ENCODE results near the gene DENND5A. TPM values are rescaled to one million over a fixed set of nuclear protein-coding genes. Genes with fewer than 3 reads are reported as not detected.
"Not testable (repeated sequence)": the region's sequence is repeated elsewhere in the genome, so short reads cannot be mapped to it uniquely, and the experiment has no call there.

The DENND5A gene
- total RNA-seq, 2 experiments from 2014 or later = 40.6 to 44.3 TPM

DNA sequence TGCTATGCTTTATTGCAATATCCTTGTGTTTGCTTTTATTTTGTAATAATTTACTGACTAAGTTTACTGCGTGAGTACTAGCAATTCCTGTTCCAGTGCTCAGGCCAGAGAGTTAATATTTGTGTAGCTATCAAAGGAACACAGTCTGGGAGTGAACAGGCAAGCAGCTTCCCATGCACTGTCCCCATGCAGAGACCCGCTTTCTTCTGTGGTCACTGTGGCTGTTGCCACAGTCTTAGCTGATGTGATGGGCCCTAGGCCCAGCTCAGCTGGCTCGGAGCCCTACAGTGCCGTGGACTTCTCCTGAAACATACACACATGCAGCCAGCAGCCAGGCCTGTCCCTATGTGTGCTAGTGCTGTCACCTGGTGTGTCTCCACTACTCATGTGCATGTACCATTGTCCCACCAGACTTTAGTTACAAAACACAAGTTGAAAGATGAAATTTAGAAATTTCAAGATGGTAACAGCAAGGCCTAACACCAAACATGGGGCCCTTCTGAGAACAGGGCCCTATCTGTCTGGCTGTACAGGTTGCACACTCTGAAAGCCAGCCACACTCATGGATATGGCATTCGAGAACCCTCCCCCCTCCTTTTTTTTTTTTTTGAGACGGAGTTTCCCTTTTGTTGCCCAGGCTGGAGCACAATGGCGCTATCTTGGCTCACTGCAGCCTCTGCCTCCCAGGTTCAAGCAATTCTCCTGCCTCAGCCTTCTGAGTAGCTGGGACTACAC lies 161.4 kb downstream of the DENND5A start:
- ChIA-PET CTCF (interaction anchor here (1.3 kb wide), 1 partner anchor 34 kb away, joined by 3 read pairs; no protein-coding TSS in a partner anchor), POLR2A (no interaction called here)
- Mint-ChIP-seq H3K9me3 (no peaks in the 10 kb centered on the region), H3K4me3 (no peak overlapping the region), H3K4me1 (ENCODE audit: low read depth) (no peaks in the 10 kb centered on the region), H3K27me3 (peaks cover 3% of the 10 kb centered on the region), H3K36me3 (ENCODE audit: low read depth) (no peaks in the 10 kb centered on the region), H3K27ac (no peak overlapping the region)
- DNase-seq (no peak), ATAC-seq (no peak)
- intact Hi-C loops (cut with micrococcal nuclease) = no loop called here
- TF ChIP-seq, protein P1, sequence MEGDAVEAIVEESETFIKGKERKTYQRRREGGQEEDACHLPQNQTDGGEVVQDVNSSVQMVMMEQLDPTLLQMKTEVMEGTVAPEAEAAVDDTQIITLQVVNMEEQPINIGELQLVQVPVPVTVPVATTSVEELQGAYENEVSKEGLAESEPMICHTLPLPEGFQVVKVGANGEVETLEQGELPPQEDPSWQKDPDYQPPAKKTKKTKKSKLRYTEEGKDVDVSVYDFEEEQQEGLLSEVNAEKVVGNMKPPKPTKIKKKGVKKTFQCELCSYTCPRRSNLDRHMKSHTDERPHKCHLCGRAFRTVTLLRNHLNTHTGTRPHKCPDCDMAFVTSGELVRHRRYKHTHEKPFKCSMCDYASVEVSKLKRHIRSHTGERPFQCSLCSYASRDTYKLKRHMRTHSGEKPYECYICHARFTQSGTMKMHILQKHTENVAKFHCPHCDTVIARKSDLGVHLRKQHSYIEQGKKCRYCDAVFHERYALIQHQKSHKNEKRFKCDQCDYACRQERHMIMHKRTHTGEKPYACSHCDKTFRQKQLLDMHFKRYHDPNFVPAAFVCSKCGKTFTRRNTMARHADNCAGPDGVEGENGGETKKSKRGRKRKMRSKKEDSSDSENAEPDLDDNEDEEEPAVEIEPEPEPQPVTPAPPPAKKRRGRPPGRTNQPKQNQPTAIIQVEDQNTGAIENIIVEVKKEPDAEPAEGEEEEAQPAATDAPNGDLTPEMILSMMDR (IDR thresholded peaks at IDR 0.05) = no peak

DNA sequence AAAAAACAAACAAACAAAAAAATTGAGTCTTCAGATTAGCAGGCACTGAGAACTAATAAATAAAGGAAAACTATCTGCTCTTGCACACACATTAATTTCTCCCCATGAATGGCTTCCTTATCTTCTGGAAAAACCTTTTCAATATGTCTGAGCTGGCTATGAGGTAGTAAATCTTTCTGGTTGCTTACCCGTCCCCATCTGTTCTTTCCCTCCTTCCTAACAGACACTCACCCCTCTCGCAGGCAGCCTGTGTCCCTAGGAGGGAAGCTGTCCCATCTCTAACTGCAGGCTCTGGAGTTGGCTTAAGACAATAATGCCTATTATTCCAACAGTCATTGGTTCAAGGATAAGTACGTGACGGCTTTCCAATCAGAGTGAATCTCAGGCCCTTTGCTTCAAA lies 165.5 kb downstream of the DENND5A start:
- Mint-ChIP-seq H3K27ac (no peak overlapping the region), H3K4me3 (no peak overlapping the region), H3K36me3 (ENCODE audit: low read depth) (no peaks in the 10 kb centered on the region), H3K9me3 (no peaks in the 10 kb centered on the region), H3K4me1 (ENCODE audit: low read depth) (no peaks in the 10 kb centered on the region), H3K27me3 (peaks cover 3% of the 10 kb centered on the region)
- ATAC-seq = no peak
- intact Hi-C loops (cut with micrococcal nuclease) = no loop called here
- TF ChIP-seq, protein P1 (IDR thresholded peaks at IDR 0.05) = no peak
- ChIA-PET POLR2A (no interaction called here), CTCF (no interaction called here)
- no peak for DNase-seq

DNA sequence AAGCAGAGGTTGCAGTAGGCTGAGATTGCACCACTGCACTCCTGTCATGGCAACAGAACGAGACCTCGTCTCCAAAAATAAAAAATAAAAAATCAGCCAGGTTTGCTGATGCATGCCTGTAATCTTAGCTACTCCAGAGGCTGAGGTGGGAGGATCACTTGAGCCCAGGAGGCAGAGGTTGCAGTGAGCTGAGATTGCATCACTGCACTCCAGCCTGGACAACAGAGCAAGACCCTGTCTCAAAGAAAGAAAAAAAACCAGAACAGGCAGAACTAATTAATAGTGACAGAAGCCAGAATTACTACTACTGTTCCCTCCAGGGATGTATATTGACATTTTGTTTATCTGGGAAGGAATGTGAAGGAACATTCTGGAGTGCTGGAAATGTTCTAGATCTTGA lies 166.7 kb downstream of the DENND5A start:
- H3K27me3 Mint-ChIP-seq; H3K9me3 Mint-ChIP-seq; H3K4me3 Mint-ChIP-seq; H3K36me3 Mint-ChIP-seq (ENCODE audit: low read depth); ATAC-seq; H3K4me1 Mint-ChIP-seq (ENCODE audit: low read depth); H3K27ac Mint-ChIP-seq; intact Hi-C loops (cut with micrococcal nuclease); POLR2A ChIA-PET; DNase-seq: not testable (repeated sequence)
- CTCF ChIA-PET = interaction anchor here (1.3 kb wide), 1 partner anchor 83 kb away, joined by 4 read pairs; no protein-coding TSS in a partner anchor

DNA sequence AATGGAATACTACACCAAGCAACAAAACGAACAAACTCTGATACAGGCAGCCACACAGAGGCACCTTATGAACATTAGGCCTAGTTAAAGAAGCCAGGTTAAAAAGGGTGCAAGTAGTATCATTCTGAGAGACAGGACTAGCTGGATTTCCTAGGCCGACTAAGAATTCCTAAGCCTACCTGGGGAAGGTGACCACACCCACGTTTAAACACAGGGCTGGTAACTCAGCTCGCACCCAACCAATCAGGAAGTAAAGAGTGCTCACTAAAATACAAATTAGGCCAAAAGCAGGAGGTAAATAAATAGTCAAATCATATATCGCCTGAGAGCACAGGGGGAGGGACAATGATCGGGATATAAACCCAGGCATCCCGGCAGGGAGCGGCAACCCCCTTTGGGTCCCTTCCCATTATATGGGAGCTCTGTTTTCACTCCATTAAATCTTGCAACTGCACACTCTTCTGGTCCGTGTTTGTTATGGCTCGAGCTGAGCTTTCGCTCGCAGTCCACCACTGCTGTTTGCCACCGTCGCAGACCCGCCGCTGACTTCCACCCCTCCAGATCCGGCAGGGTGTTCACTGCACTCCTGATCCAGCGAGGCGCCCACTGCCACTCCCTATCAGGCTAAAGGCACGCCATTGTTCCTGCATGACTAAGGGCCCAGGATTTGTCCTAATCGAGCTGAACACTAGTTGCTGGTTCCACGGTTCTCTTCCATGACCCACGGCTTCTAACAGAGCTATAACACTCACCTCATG lies 167.8 kb downstream of the DENND5A start:
- POLR2A ChIA-PET; H3K27ac Mint-ChIP-seq; H3K4me1 Mint-ChIP-seq (ENCODE audit: low read depth); H3K36me3 Mint-ChIP-seq (ENCODE audit: low read depth); H3K9me3 Mint-ChIP-seq; DNase-seq; ATAC-seq; intact Hi-C loops (cut with micrococcal nuclease); H3K4me3 Mint-ChIP-seq: not testable (repeated sequence)
- peaks cover 16% of the 10 kb centered on the region for H3K27me3 Mint-ChIP-seq
- CTCF ChIA-PET = interaction anchor here (1.3 kb wide), 1 partner anchor 82 kb away, joined by 4 read pairs; no protein-coding TSS in a partner anchor

DNA sequence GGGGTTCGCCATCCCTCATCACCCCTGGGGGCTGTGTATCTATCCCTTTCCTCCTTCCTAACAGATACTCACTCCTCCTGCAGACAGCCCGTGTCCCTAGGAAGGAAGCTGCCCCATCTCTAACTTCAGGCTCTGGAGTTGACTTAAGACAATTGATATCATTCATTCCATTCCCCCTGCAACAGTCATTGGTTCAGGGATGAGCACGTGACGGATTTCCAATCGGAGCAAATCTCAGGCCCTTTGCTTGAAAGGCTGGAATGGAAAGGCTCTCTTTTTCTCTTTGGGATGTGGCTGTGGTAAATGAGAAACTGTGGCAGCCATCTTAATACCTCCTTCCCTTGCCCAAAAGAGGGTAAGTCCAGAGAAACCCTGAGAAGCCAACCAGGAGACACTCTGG lies 168.7 kb downstream of the DENND5A start:
- Mint-ChIP-seq H3K36me3 (ENCODE audit: low read depth) (no peaks in the 10 kb centered on the region), H3K9me3 (no peaks in the 10 kb centered on the region), H3K27ac (no peak overlapping the region), H3K27me3 (peaks cover 23% of the 10 kb centered on the region), H3K4me3 (no peak overlapping the region), H3K4me1 (ENCODE audit: low read depth) (no peaks in the 10 kb centered on the region)
- POLR2A ChIA-PET = no interaction called here
- intact Hi-C loops (cut with micrococcal nuclease) = no loop called here
- no peak for DNase-seq
- ATAC-seq = no peak
- TF ChIP-seq, protein P1 (IDR thresholded peaks at IDR 0.05) = no peak
- CTCF ChIA-PET = interaction anchor here (0.8 to 1.4 kb wide), 4 partner anchors 33 to 410 kb away, joined by 3 to 4 read pairs (median 4); no protein-coding TSS in a partner anchor

DNA sequence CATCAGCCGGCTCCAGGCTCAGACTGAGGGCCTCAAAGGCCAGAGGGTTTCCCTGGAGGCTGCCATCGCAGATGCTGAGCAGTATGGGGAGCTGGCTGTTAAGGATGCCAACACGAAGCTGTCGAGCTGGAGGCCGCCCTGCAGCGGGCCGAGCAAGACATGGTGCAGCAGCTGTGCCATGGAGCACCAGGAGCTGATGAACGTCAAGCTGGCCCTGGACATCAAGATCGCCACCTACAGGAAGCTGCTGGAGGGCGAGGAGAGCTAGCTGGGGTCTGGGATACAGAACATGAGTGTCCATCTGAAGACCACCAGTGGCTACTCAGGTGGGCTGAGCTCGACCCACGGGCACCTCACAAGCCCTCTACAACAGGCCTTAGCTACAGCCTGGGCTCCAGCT lies 169.7 kb downstream of the DENND5A start:
- peak; percentile 32 for DNase-seq
- CTCF ChIA-PET = interaction anchor here (0.6 to 2.5 kb wide), 11 partner anchors 16 to 411 kb away, joined by 3 to 15 read pairs (median 3); partner anchors contain the start of gene ASCL3
- no peaks in the 10 kb centered on the region for H3K4me1 Mint-ChIP-seq (ENCODE audit: low read depth)

More for the DNA sequence above, 169.7 kb downstream of the DENND5A start:
- no peak for ATAC-seq
- Mint-ChIP-seq H3K4me3 (no peak overlapping the region), H3K27me3 (peaks cover 26% of the 10 kb centered on the region), H3K27ac (no peak overlapping the region), H3K9me3 (no peaks in the 10 kb centered on the region), H3K36me3 (ENCODE audit: low read depth) (no peaks in the 10 kb centered on the region)
- POLR2A ChIA-PET = no interaction called here
- TF ChIP-seq, protein P1 (IDR thresholded peaks at IDR 0.05) = no peak
- intact Hi-C loops (cut with micrococcal nuclease) = no loop called here

All from activated CD8-positive, alpha-beta T cell treated with anti-CD3 and anti-CD28 coated beads for 36 hours (primary cell).